ENCODE data around the gene KAZN.

DNA sequence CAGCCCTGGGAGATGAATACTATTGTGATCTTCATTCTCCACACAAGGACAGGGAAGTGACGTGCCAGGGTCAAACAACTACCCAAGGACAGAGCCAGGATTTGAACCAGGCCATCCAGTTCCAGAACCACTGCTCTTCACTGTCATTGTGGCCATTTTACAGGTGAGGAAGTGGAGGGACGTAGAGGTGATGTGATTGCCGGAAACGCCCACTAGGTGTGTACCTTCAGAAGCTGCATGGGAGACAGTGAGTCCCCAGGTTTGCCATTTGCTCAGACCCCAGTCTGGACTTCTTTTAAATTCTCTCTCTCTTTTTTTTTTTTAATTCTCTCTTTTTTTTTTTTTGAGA lies 347.5 kb downstream of the KAZN start:
- TF ChIP-seq CTCF (IDR thresholded peaks at IDR 0.05) (no peak), POLR2A (IDR thresholded peaks at IDR 0.05) (no peak)

All from testis (tissue), 2 donors.